IMR-90 (cell line): ENCODE results near the gene APP. TPM values are rescaled to one million over a fixed set of nuclear protein-coding genes. Genes with fewer than 3 reads are reported as not detected.

Experiments
- ATAC-seq: fragments of 200-7000 bp; cut with Tn5 transposase; 2 replicates; pipeline ENCODE4 v1.9.1; 2020; ENCODE audit warnings: low read depth, mild to moderate bottlenecking, moderate library complexity
- BruUV-seq: library from RNA; stranded (reverse); fragments of 400-500 nt; replicated peaks from 2 replicates; lab custom pipeline; 2021; lab: Mats Ljungman, UMichigan
- CTCF ChIA-PET: fragments of 300-600 bp; formaldehyde crosslinking; extraction: SDS; loops from one replicate; lab custom pipeline; 2021; ENCODE audit warnings: antibody characterized with exemption; lab: Yijun Ruan, JAX
- POLR2A ChIA-PET: fragments of 300-600 bp; sonication (Branson Sonifier 250); formaldehyde crosslinking; loops from one replicate; lab custom pipeline; 2022; ENCODE audit warnings: antibody characterized with exemption; ENCODE audit not compliant: unreplicated experiment; lab: Charles Lee
- DNase-seq: peaks from one replicate; pipeline ENCODE4 v3.0.0; 2013
- H2AFZ ChIP-seq: replicated peaks from 2 replicates; pipeline ENCODE3; 2013; ENCODE audit warnings: low read length, mild to moderate bottlenecking; ENCODE audit not compliant: poor library complexity
- H2AK5ac ChIP-seq: 2 replicates; pipeline ENCODE4 v1.6.1; 2013; ENCODE audit warnings: low read depth, low read length, inconsistent platforms
- H2AK9ac ChIP-seq: replicated peaks from 2 replicates; pipeline ENCODE3; 2013; ENCODE audit warnings: mild to moderate bottlenecking, low read depth, low read length, moderate library complexity; ENCODE audit not compliant: poor library complexity
- H2BK120ac ChIP-seq: 2 replicates; pipeline ENCODE4 v1.6.1; 2013; ENCODE audit warnings: low read depth, low read length, inconsistent platforms
- H2BK15ac ChIP-seq: 3 replicates; pipeline ENCODE4 v1.6.1; 2013; ENCODE audit warnings: low read depth, low read length, inconsistent platforms
- H2BK20ac ChIP-seq: 2 replicates; pipeline ENCODE4 v1.6.1; 2013; ENCODE audit warnings: low read depth, mild to moderate bottlenecking, inconsistent platforms, low read length, moderate library complexity
- H2BK5ac ChIP-seq: 2 replicates; pipeline ENCODE4 v1.6.1; 2013; ENCODE audit warnings: mild to moderate bottlenecking, low read depth, low read length, inconsistent platforms; ENCODE audit not compliant: poor library complexity, severe bottlenecking
- H3K14ac ChIP-seq: replicated peaks from 2 replicates; pipeline ENCODE4 v1.6.1; 2013; ENCODE audit warnings: low read depth, low read length, inconsistent platforms
- H3K18ac ChIP-seq: 2 replicates; pipeline ENCODE4 v1.6.1; 2013; ENCODE audit warnings: low read depth, low read length, control low read depth
- H3K23ac ChIP-seq: 2 replicates; pipeline ENCODE4 v1.6.1; 2013; ENCODE audit warnings: low read depth, low read length, inconsistent platforms
- H3K27ac ChIP-seq: 2 replicates; pipeline ENCODE4 v1.5.1; 2013; ENCODE audit warnings: mild to moderate bottlenecking, control low read depth, low read length; ENCODE audit not compliant: insufficient read depth
- H3K27me3 ChIP-seq: 2 replicates; pipeline ENCODE4 v1.6.1; 2013; ENCODE audit warnings: low read length; ENCODE audit not compliant: control insufficient read depth, insufficient read depth
- H3K36me3 ChIP-seq: 2 replicates; pipeline ENCODE4 v1.6.1; 2013; ENCODE audit warnings: low read length, mixed read lengths; ENCODE audit not compliant: control insufficient read depth, insufficient read depth
- H3K4ac ChIP-seq: 2 replicates; pipeline ENCODE4 v1.6.1; 2013; ENCODE audit warnings: low read depth, low read length, inconsistent platforms
- H3K4me1 ChIP-seq: 2 replicates; pipeline ENCODE4 v1.6.1; 2013; ENCODE audit warnings: low read length, mixed read lengths; ENCODE audit not compliant: control insufficient read depth, insufficient read depth
- H3K4me2 ChIP-seq: 2 replicates; pipeline ENCODE4 v1.6.1; 2013; ENCODE audit warnings: low read depth, mild to moderate bottlenecking, control low read depth, low read length, moderate library complexity
- H3K4me3 ChIP-seq: 2 replicates; pipeline ENCODE4 v1.5.1; 2013; ENCODE audit warnings: low read depth, mild to moderate bottlenecking, control low read depth, low read length, moderate library complexity; ENCODE audit not compliant: insufficient read depth
- H3K56ac ChIP-seq: 2 replicates; pipeline ENCODE4 v1.6.1; 2013; ENCODE audit warnings: low read length, inconsistent platforms; ENCODE audit not compliant: insufficient read depth; ENCODE audit errors: extremely low read depth
- H3K79me1 ChIP-seq, 2 experiments: 2 replicates each; pipeline ENCODE4 v1.6.1; 2013; ENCODE audit warnings: low read length in 2 of 2, inconsistent platforms in 1 of 2, low read depth in 1 of 2
- H3K9ac ChIP-seq: 2 replicates; pipeline ENCODE4 v1.6.1; 2013; ENCODE audit warnings: low read depth, low read length, control low read depth
- H3K9me1 ChIP-seq: 2 replicates; pipeline ENCODE4 v1.6.1; 2013; ENCODE audit warnings: low read length, inconsistent platforms; ENCODE audit not compliant: insufficient read depth
- H3K9me3 ChIP-seq: 2 replicates; pipeline ENCODE4 v1.6.1; 2013; ENCODE audit warnings: low read length; ENCODE audit not compliant: control insufficient read depth, insufficient read depth
- H4K20me1 ChIP-seq: 2 replicates; pipeline ENCODE4 v1.6.1; 2013; ENCODE audit warnings: low read length, inconsistent platforms; ENCODE audit not compliant: insufficient read depth
- H4K5ac ChIP-seq: 2 replicates; pipeline ENCODE4 v1.6.1; 2013; ENCODE audit warnings: mild to moderate bottlenecking, low read depth, low read length, control low read depth
- H4K8ac ChIP-seq, 2 experiments: 2 replicates each; pipeline ENCODE4 v1.6.1; 2013; ENCODE audit warnings: low read depth in 2 of 2, low read length in 2 of 2, control low read depth in 1 of 2, inconsistent platforms in 1 of 2
- H4K91ac ChIP-seq: 2 replicates; pipeline ENCODE4 v1.6.1; 2013; ENCODE audit warnings: low read depth, low read length, inconsistent platforms; ENCODE audit not compliant: insufficient read depth
- BHLHE40 ChIP-seq: fragments of 150-350 bp; IDR thresholded peaks from 2 replicates; pipeline ENCODE4 v1.6.1; 2016; ENCODE audit warnings: mild to moderate bottlenecking, low read depth, low read length
- CEBPB ChIP-seq: IDR thresholded peaks from 2 replicates; pipeline ENCODE4 v1.6.1; 2012; ENCODE audit warnings: low read depth, low read length, improper control_type of control experiment
- CHD1 ChIP-seq: IDR thresholded peaks from 2 replicates; pipeline ENCODE4 v1.6.1; 2012; ENCODE audit warnings: low read depth, low read length, improper control_type of control experiment
- CTCF ChIP-seq: conservative IDR thresholded peaks from 2 replicates; pipeline ENCODE4 v1.5.1; 2012; ENCODE audit warnings: mild to moderate bottlenecking, low read depth, low read length, improper control_type of control experiment
- ELK1 ChIP-seq: fragments of 150-350 bp; IDR thresholded peaks from 2 replicates; pipeline ENCODE4 v1.6.1; 2016; ENCODE audit warnings: low read depth, mild to moderate bottlenecking, low read length, moderate library complexity, borderline replicate concordance
- FOS ChIP-seq: fragments of 150-350 bp; IDR thresholded peaks from 2 replicates; pipeline ENCODE4 v1.6.1; 2016; ENCODE audit warnings: low read depth, low read length
- MAFK ChIP-seq: IDR thresholded peaks from 2 replicates; pipeline ENCODE4 v1.6.1; 2012; ENCODE audit warnings: low read depth, low read length, improper control_type of control experiment
- MAZ ChIP-seq: IDR thresholded peaks from 2 replicates; pipeline ENCODE4 v1.6.1; 2012; ENCODE audit warnings: low read depth, mild to moderate bottlenecking, low read length, improper control_type of control experiment, moderate library complexity, borderline replicate concordance
- MXI1 ChIP-seq: IDR thresholded peaks from 2 replicates; pipeline ENCODE4 v1.6.1; 2012; ENCODE audit warnings: low read depth, mild to moderate bottlenecking, low read length, moderate library complexity, borderline replicate concordance
- NFE2L2 ChIP-seq: fragments of 150-350 bp; IDR thresholded peaks from 2 replicates; pipeline ENCODE4 v1.6.1; 2016; ENCODE audit warnings: low read depth, mild to moderate bottlenecking, low read length
- POLR2A ChIP-seq: IDR thresholded peaks from 2 replicates; pipeline ENCODE4 v1.6.1; 2012; ENCODE audit warnings: mild to moderate bottlenecking, low read depth, low read length
- RAD21 ChIP-seq: IDR thresholded peaks from 2 replicates; pipeline ENCODE4 v1.6.1; 2012; ENCODE audit warnings: low read length, improper control_type of control experiment
- RCOR1 ChIP-seq: IDR thresholded peaks from 2 replicates; pipeline ENCODE4 v1.6.1; 2012; ENCODE audit warnings: mild to moderate bottlenecking, low read length, improper control_type of control experiment; ENCODE audit not compliant: insufficient replicate concordance
- RFX5 ChIP-seq: IDR thresholded peaks from 2 replicates; pipeline ENCODE4 v1.8.0; 2012; ENCODE audit warnings: low read depth, mild to moderate bottlenecking, low read length, moderate library complexity
- SMC3 ChIP-seq: fragments of 150-350 bp; IDR thresholded peaks from 2 replicates; pipeline ENCODE4 v1.6.1; 2016; ENCODE audit warnings: low read depth, mild to moderate bottlenecking, antibody characterized with exemption, low read length, moderate library complexity
- USF2 ChIP-seq: fragments of 150-350 bp; IDR thresholded peaks from 2 replicates; pipeline ENCODE4 v1.6.1; 2017; ENCODE audit warnings: mild to moderate bottlenecking, antibody characterized with exemption, low read length, low read depth
- WGBS, 2 experiments: methylation state at CpG; one replicate each; pipeline versions ENCODE4 v1.1.5 to v1.1.7; 2013; ENCODE audit warnings: missing lambda C conversion rate in 2 of 2; ENCODE audit not compliant: insufficient read length in 1 of 2; ENCODE audit errors: extremely low coverage in 2 of 2; 5-methylcytosine and 5-hydroxymethylcytosine counted together
- dilution Hi-C: fragments of 300-500 bp; cut with HindIII; formaldehyde crosslinking; loops from one replicate; pipeline ENCODE4 v1.14.3; 2018; ENCODE audit warnings: low sequenced_read_pairs; ENCODE audit not compliant: unreplicated experiment
- in situ Hi-C: fragments of 300-500 bp; cut with MboI; formaldehyde crosslinking; loops from 3 replicates; pipeline ENCODE4 v1.14.3; 2019; ENCODE audit warnings: low sequenced_read_pairs, inconsistent platforms, mixed read lengths
- intact Hi-C: fragments of 100-400 bp; cut with micrococcal nuclease; formaldehyde crosslinking; loops from 2 replicates; pipeline ENCODE4 v1.10.0; 2022
- polyA plus RNA-seq, 3 experiments: library from polyadenylated mRNA; depleted of rRNA; stranded (reverse); fragments of >200 nt; gene quantifications; 2 replicates each; pipeline ENCODE4 v1.2.3, GENCODE V29; 2012; ENCODE audit warnings: low replicate concordance in 1 of 3
- total RNA-seq: library from RNA; depleted of rRNA; stranded (reverse); fragments of >200 nt; gene quantifications from 2 replicates; pipeline ENCODE4 v1.2.3, GENCODE V29; 2012

The APP gene
- total and polyA plus RNA-seq, 2 of the 4 experiments (the other 2 are of a cell fraction) = 191 to 530 TPM

- Histone ChIP-seq H2AFZ (no peak overlapping the region), H3K4me3 (no peak overlapping the region), H2AK9ac (no peak overlapping the region), H2BK120ac (no peak overlapping the region), H4K91ac (no peak overlapping the region), H3K4ac (no peak overlapping the region), H3K9me1 (peaks cover 7% of the 10 kb centered on the region; the same call in 1 of the 2 replicates), H3K36me3 (peaks cover 23% of the 10 kb centered on the region), H2AK5ac (no peak overlapping the region), H3K56ac (no peak overlapping the region), H3K4me1 (no peaks in the 10 kb centered on the region), H3K18ac (no peak overlapping the region), H4K20me1 (peaks cover 11% of the 10 kb centered on the region; the same call in 1 of the 2 replicates), H2BK15ac (no peak overlapping the region), H4K8ac (no peak overlapping the region), H4K5ac (no peak overlapping the region), H3K4me2 (no peak overlapping the region), H2BK20ac (no peak overlapping the region), H3K23ac (no peak overlapping the region), H3K27me3 (no peaks in the 10 kb centered on the region), H3K14ac (no peak overlapping the region), H3K27ac (no peak overlapping the region), H3K79me1 (peaks cover 49 to 63% of the 10 kb centered on the region in 2 experiments), H3K9ac (no peak overlapping the region), H3K9me3 (no peaks in the 10 kb centered on the region), H2BK5ac (no peak overlapping the region)
- ATAC-seq (no peak), DNase-seq (no peak)
- in situ Hi-C loops = no loop called here
- 100% methylated on average over 1 of the region's 4 CpGs; no CpG with 5 or more reads in 1 of the 2 experiments for WGBS, 2 experiments
- no TSS peak for BruUV-seq
- TF ChIP-seq ELK1 = no peak
- no peak for TF ChIP-seq POLR2A
- TF ChIP-seq FOS = no peak
- TF ChIP-seq SMC3 = no peak
- TF ChIP-seq CEBPB = no peak
- TF ChIP-seq BHLHE40 = no peak
- no peak for TF ChIP-seq RFX5
- no peak for TF ChIP-seq CHD1
- no peak for TF ChIP-seq MAFK
- no peak for TF ChIP-seq NFE2L2
- TF ChIP-seq MXI1 = no peak
- no peak for TF ChIP-seq USF2
- no peak for TF ChIP-seq CTCF
- TF ChIP-seq MAZ = no peak
- TF ChIP-seq RAD21 = no peak
- no peak for TF ChIP-seq RCOR1
- dilution Hi-C loops = no loop called here
- ChIA-PET CTCF (no interaction called here), POLR2A (no interaction called here)
- intact Hi-C loops = no loop called here
These were observed 63.1 kb downstream of the APP start for GRCh38 chr21:26107429-26107828.
